ENCODE measurements around the gene CYBC1. TPM values are rescaled to one million over a fixed set of nuclear protein-coding genes. Genes with fewer than 3 reads are reported as not detected.
A peak's percentile ranks its signal among the peaks of the same experiment; 100 is the strongest.

CYBC1 gene
- total and polyA plus RNA-seq, 9 of the 15 experiments (the other 6 are each of a cell fraction or from before 2014, with no cell fraction given), result 1.3 to 71.8 (median 49.9) TPM

GRCh38 chr17:82458179-82458884 is 7.8 kb upstream of the CYBC1 start, which contains the start of gene NARF (continued):
- peak; percentile 19; the same call in 1 of the 2 replicates for TF ChIP-seq ZNF592 (IDR thresholded peaks at IDR 0.05)
- TF ChIP-seq BRF1 (IDR thresholded peaks at IDR 0.05; ENCODE audit: borderline replicate concordance, extremely low read depth, insufficient read length), result no peak
- TF ChIP-seq, protein P1, sequence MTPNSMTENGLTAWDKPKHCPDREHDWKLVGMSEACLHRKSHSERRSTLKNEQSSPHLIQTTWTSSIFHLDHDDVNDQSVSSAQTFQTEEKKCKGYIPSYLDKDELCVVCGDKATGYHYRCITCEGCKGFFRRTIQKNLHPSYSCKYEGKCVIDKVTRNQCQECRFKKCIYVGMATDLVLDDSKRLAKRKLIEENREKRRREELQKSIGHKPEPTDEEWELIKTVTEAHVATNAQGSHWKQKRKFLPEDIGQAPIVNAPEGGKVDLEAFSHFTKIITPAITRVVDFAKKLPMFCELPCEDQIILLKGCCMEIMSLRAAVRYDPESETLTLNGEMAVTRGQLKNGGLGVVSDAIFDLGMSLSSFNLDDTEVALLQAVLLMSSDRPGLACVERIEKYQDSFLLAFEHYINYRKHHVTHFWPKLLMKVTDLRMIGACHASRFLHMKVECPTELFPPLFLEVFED (CRISPR knock-in tag; conservative IDR thresholded peaks at IDR 0.05), result no peak
- no peak; the same call in 1 of the 2 replicates for TF ChIP-seq POLR2AphosphoS2 (IDR thresholded peaks at IDR 0.05; ENCODE audit: low read length)
- no peak for TF ChIP-seq STAT6 (CRISPR knock-in tag; IDR thresholded peaks at IDR 0.05)
- TF ChIP-seq PCBP2 (IDR thresholded peaks at IDR 0.05; ENCODE audit: low read depth, low read length, poor library complexity, severe bottlenecking), result no peak
- TF ChIP-seq ZNF785 (CRISPR knock-in tag; IDR thresholded peaks at IDR 0.05), result no peak
- no peak; the same call in 1 of the 2 replicates for TF ChIP-seq SMAD3 (CRISPR knock-in tag; conservative IDR thresholded peaks at IDR 0.05)
- peak; percentile 82 for TF ChIP-seq CTBP1 (IDR thresholded peaks at IDR 0.05; ENCODE audit: borderline replicate concordance)
- peak; percentile 39; the same call in 1 of the 2 replicates for TF ChIP-seq FOSL1 (tag; conservative IDR thresholded peaks at IDR 0.05)
- TF ChIP-seq USF1 (CRISPR knock-in tag; IDR thresholded peaks at IDR 0.05), result peak; percentile 73
- TF ChIP-seq, protein P2, sequence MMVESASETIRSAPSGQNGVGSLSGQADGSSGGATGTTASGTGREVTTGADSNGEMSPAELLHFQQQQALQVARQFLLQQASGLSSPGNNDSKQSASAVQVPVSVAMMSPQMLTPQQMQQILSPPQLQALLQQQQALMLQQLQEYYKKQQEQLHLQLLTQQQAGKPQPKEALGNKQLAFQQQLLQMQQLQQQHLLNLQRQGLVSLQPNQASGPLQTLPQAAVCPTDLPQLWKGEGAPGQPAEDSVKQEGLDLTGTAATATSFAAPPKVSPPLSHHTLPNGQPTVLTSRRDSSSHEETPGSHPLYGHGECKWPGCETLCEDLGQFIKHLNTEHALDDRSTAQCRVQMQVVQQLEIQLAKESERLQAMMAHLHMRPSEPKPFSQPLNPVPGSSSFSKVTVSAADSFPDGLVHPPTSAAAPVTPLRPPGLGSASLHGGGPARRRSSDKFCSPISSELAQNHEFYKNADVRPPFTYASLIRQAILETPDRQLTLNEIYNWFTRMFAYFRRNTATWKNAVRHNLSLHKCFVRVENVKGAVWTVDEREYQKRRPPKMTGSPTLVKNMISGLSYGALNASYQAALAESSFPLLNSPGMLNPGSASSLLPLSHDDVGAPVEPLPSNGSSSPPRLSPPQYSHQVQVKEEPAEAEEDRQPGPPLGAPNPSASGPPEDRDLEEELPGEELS (CRISPR knock-in tag; IDR thresholded peaks at IDR 0.05; ENCODE audit: borderline replicate concordance), result no peak
- no peak for TF ChIP-seq ZNF174 (CRISPR knock-in tag; IDR thresholded peaks at IDR 0.05)
- peak; percentile 99 for TF ChIP-seq ZFX (CRISPR knock-in tag; IDR thresholded peaks at IDR 0.05)
- no peak for TF ChIP-seq MTA2 (IDR thresholded peaks at IDR 0.05; ENCODE audit: low read depth)
- TF ChIP-seq HMGN3 (IDR thresholded peaks at IDR 0.05; ENCODE audit: borderline replicate concordance, extremely low read depth, insufficient read length, low read depth, low read length), result peak; percentile 69

All from K562 (cell line).